GM15510 (cell line): ENCODE measurements around the gene GM2A.

Experiments
- POLR2A ChIP-seq: IDR thresholded peaks from 3 replicates; pipeline ENCODE4 v1.6.1; 2011; ENCODE audit warnings: borderline replicate concordance; ENCODE audit not compliant: insufficient read length; ENCODE audit errors: extremely low read depth

Gene GM2A

DNA sequence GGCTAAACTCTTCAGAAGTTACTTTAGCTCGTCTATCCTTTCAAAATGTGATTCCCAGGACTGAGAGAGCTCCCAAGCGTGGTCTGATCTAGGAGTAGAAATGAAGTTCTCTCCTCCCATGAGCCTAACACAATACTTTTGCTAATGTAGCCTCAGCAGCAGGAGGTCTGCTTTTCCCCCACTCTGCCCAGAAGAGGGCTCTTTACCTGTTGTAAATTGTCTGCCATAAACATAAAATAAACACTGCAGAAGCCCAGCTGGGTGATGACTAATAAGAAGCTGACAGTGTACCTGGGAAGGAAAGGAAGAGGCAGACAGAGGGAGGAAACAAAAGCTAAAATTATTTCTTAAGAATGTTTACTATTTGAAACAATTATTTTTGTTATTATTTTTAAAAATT, 35.2 kb downstream of the GM2A start:
- TF ChIP-seq POLR2A, result no peak

DNA sequence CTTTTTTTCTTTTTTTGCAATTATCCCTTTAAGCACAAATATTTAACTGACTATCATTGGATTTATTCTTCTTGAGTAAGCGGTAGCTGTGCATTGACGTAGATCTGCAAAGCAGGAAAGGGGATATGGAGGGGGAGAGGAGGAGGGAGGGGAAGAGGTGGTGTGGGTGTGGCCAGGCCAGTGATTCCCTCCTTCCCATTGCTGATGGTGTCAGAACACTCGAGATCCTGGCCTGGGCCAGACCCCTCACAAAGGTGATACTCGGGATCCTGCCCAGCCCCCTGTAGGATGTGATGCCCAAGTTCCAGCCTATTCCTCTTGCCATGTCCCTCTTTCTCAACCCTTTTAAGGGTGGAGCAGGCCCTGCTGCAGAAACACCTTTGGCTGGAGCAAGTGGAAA, 40.6 kb downstream of the GM2A start:
- no peak for TF ChIP-seq POLR2A

DNA sequence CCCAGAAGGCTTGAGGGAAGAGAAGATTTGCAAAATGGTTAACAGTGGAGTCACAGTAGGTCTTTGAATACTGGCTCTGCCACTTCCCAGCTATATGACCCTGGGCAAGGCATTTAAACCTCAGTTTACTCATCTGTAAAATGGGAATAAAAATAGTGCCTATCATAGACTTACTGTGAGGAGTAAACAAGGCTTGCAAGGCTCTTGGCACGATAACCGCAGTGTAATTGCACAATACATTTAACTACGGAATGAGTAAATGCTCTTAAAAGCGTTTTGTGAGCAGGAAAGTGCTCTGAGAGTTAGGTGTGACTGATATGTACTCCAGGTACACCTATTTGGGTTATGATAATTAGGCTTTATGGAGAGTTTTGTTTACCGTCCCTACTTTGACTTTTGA, 42.2 kb downstream of the GM2A start:
- no peak for TF ChIP-seq POLR2A

DNA sequence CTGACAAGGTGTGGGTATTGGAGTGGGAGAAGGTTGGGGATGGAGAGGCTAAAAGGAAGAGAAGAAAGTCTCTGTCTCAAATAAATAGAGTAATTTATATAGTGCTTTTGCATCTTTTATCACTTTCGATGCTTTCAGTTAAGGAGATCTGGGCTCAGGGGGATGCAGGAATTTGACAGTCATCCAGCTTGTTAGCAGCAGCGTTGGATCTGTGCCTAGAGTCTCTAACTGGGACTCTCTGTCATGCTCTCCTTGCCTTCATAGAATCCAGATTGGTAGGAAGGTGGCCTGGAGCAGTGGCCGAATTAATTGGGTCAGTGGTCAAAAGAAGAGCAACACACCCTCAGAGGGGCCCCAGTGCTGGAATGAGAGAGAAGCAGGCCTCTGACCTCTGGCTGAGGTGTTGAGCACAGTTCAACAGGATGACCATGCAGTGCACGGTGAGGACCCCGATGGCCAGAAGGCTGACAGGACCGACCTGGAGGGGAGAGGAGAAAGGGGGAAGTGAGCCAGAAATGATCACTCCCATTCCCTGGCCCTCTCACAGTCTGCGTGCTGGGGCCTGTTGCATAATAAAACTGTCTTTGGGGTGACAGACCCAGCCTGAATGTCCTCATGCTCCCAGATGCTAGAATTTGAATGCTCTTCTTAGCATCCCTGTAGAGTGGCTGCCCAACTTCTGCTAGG, 42.9 kb downstream of the GM2A start:
- no peak for TF ChIP-seq POLR2A

DNA sequence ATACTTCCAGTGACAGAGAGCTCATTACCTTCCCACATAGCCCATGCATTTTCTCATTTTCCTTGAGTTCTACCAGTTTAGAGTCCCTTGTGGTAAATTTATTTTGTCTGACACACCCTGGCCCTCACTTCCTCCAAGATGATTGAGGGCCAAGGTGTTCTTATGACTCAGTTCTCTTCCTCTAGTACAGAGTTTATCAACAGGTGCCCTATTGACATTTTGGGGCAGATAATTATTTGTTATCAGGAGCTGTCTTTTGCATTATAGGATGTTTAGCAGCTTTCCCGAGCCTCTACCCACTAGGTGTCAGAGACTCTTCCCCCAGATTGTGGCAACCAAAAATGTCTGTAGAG, 43.5 kb downstream of the GM2A start:
- no peak for TF ChIP-seq POLR2A

DNA sequence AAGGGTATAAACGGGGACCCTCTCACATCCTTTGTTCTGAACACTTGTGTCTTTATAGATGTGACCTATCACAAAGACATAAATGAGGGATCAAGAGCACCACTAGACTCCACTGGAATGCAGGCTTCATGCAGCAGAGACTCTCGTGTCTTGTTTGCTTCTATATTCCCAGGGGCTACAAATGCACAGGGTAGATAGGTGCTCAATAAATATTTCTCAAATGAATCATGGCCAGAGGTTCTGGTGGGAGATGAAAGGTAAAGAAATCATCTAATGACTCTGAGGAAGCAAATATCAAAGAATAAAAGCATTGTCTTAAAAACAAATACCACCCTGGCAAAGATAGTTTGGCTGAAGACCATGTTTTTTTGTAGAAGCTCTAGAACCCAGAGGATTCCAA, 44.0 kb downstream of the GM2A start:
- no peak for TF ChIP-seq POLR2A

DNA sequence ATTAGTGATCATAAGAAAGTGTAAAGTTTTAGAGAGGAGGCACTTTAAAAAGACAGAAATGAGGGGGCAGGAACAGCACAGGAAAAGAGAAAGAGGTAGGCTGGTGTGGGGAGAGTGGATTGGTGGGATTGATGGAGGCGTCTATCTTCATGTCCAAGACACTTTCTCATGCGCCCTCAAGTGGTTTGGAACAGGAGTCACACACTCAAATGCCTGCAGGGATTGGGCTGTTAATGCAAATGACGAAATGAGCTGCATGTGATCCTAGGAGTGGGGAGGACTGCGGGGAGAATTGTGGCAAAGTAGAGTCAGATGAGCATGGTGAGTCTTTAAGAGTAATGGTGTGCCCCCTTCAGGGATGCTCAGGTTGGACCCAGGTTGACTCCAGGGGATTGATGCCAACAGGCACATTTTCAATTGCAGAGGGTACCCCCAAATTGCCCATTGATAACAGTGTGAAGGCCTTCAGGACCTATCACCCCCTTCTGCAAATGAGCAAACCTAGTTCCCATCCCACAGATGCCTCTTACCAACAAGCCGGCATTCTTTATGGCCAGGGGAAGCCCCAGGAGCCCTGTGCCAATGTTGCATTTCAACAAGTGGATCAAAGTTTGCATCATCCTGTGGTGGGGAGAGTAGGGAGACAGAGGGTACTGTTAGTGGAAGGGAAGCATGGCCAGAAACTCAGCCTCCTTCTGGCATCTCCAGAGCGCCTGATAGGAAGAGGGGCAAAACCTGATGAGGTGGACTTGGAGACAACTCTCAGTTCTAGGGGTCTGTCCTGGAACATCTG, 45.3 kb downstream of the GM2A start:
- TF ChIP-seq POLR2A, result no peak

DNA sequence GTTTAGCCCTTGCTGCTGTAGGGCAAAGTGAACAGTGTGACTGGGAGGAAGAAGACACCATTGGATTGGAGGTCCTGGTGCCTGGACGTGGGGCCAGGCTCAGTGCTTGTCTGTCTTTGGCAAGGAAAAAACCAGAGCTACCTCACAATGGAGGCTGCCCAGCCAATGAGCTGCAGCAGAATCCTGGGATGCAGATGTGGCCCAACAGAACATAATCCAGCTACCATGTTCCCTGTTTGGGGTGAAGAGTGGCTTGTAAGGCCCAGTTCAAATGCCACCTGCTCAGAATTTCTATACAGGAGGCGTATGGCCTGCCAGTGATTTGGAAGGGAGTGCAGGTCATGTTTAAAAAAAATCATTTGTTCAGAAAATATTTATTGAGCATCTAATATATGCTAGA, 50.7 kb downstream of the GM2A start, which contains the start of gene SLC36A3:
Gene SLC36A3 (minus strand): TSS at position 101 of the 400 bp plus-strand sequence. CDS start 412 bp downstream, outside the sequence.
- no peak for TF ChIP-seq POLR2A

DNA sequence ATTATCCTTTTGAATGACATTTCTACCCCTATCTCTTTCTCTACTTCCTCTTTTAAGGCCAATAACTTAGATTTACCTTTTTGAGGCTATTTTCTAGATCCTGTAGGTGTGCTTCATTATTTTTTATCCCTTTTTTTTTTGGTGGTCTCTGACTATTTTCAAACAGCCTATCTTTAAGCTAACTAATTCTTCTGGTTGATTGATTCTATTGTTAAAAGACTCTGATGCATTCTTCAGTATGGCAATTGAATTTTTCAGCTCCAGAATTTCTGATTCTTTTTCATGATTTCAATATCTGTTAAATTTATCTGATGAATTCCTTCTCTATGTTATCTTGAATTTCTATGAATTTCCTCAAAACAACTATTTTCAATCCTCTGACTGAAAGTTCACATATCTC, 57.9 kb downstream of the GM2A start:
- no peak for TF ChIP-seq POLR2A

DNA sequence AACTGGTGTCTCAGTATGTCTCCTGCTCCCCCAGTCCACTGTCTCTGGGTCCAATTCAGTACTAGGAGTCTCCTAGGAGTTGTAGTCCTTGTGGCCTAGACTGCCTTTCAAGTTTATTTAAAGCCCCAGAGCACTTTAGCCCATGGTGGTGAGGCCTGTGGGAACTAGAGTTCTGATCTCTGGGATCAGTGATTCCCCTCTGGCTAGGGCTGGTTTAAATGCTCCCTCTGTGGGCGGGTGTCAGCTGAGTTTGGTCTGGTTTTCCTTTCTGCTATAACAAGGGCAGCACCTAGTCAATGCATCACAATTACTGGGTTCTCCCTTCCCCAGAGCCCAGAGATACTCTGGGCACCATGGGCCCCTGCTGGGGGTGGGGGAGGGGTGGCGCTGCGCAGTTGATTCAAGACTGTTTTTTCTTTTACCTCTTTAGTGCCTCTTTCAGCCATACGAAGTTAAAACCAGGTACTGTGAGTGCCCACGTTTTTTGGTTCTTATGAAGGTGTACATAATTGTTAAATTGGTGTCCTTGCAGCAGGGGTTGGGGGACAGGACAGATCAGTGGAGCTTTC, 59.9 kb downstream of the GM2A start:
- no peak for TF ChIP-seq POLR2A

DNA sequence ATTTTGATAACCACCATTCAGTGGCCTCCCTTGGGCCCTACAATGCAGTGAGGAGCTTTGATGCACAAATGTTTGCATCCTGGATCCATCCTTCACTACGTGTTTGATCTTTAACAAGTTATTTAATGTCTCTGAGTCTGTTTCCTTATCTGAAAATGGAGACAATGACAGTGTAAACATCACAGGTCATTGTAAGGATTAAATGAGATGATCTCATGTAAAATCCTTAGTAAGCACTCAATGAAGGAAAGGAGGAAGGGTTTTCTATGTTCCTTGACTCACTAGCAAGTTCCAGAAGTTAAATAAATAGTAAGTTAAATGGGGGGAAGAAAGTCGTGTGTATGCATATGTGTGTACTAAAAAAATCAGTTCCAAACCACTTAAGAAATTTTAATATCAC, 60.4 kb downstream of the GM2A start:
- no peak for TF ChIP-seq POLR2A

DNA sequence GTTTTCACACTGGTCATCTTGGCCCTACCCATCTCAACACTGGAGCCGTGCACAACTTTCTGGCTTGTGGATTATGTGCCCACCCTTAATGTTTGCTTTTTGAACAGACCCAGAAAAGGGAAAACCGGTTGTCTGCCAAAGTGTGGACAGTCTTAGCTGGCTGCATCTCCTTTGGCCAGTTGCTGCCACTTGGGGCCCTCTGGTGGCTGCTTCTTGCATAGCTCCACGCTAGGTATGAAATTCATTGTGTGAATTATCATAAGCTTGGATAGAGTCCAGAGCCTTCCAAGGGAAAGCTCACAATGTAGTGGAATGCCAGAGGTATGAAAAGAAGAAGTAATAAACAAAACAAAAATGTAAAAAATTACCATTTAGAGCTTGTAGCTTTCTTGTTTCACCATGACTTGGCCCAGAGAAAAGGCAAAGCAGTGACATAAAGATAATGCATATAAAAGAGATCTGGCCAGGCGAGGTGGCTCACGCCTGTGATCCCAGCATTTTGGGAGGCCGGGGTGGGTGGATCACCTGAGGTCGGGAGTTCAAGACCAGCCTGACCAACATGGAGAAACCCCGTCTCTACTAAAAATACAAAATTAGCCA, 63.1 kb downstream of the GM2A start:
- TF ChIP-seq POLR2A, result no peak

DNA sequence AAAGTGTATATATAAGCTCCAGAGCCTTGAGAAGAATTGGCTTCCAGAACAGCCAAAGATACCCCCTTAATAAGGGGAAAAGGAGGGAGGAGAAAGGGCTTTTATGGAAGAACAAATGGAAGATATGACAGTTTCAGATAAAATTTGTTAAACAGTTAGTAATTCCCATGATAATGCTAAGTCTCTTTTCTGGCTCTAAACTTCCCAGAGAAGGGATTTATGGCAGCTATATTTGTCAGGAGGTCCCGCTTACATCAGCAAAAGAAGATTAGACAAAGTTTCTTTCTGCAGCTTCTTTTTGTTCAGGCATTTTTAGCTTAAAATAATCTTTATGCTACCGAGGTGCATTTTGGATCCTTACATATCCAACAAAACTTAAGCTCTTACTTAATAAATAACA, 64.9 kb downstream of the GM2A start:
- no peak for TF ChIP-seq POLR2A

DNA sequence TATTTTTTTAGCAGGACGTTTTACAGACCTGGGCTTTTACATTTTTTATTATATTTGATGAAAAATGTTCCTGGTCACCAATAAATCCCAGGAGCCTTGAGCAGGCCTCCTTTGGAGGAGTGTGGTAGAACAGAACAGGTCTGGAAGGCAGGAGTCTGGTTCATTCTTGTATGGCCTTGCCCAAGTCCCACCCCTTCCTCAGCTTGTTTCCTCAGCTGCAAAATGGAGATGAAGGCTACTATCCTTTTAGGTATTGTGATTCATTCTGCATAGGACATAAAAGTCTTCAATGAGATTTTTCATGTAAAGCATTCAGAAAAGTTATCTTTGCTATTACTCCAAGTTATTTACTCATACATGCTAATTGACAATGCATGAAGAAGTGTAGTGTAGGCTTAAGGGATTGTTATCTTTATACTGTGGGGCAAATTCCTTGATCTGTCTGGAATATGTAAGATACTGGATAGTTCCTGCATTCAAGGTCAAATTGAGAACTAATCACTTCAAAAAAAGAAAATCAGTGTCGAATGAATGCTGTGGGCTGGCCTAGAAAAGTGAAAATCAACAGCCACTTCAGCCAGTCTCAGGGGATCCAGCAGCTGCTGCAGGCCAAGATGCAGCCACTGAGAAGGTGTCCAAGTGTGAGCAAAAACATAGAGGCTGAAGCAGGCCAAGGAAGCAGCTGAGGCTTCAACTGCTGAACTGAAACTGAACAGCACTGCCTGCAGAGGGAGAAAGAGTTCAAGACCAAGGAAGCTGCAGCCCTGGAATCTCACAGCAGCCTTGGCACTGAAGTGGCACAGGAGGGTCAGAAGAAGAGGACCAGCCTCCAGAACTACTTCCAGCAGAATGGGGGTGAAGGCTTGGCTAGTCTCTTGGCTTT, 66.1 kb downstream of the GM2A start:
- TF ChIP-seq POLR2A, result no peak
